ENCODE results near the gene HEMK1. TPM values are rescaled to one million over a fixed set of nuclear protein-coding genes. Genes with fewer than 3 reads are reported as not detected.

HEMK1 gene
- total and polyA plus RNA-seq, 2 donors (not counting 3 experiments of a cell fraction or from before 2014, with no cell fraction given), result 14.2 to 15.2 TPM

DNA sequence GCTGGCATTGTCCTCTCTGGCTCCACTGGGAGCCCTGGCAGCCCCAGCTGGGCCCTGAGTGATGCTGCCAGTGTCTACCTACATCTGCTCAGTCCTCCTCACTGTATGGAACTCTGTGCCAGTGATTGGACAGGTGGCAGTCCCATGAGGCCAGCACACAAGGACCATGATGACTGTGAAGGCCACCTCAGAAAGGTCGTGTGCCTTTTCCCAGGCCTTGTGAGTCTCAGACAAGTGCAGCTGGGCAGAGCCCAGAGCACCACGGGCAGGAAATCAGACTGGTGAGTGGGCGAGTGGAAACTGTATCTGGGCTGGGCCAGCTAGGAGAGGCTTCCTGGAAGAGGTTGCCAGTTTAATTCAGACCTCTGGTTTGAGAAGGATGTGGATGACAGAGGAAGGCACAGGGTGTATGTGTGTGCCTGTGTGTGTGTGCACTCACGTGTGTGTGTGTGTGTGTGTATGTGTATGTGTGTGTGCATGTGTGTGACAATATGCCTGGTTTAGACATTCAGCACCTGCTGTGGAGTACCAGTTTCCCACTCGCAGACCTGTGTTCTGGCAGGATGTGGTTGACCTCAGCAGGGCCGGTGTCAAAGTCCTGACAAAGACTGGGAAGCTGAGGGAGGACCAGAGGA is 54.6 kb downstream of the HEMK1 start:
- no peak overlapping the region for H3K27ac ChIP-seq (ENCODE audit: insufficient read depth, low read depth, low read length)
- BruUV-seq (replicated peaks), result no TSS peak
- TF ChIP-seq EZH2 (IDR thresholded peaks at IDR 0.05; ENCODE audit: borderline replicate concordance, low read depth, low read length, severe bottlenecking) (no peak), POLR2AphosphoS5 (IDR thresholded peaks at IDR 0.05; ENCODE audit: insufficient read depth, low read depth, low read length) (no peak), POLR2A (IDR thresholded peaks at IDR 0.05; ENCODE audit: low read depth, low read length) (no peak), MYC (IDR thresholded peaks at IDR 0.05; ENCODE audit: low read depth, low read length) (no peak), FOS (IDR thresholded peaks at IDR 0.05; ENCODE audit: borderline replicate concordance, insufficient read depth, low read length) (no peak), JUN (IDR thresholded peaks at IDR 0.05; ENCODE audit: borderline replicate concordance, insufficient read depth, insufficient read length, low read depth) (no peak), GATA2 (IDR thresholded peaks at IDR 0.05; ENCODE audit: insufficient read depth, insufficient read length, low read depth, low read length) (no peak)
- TF ChIP-seq, protein P1, sequence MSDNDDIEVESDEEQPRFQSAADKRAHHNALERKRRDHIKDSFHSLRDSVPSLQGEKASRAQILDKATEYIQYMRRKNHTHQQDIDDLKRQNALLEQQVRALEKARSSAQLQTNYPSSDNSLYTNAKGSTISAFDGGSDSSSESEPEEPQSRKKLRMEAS (IDR thresholded peaks at IDR 0.05; ENCODE audit: insufficient read depth, insufficient read length), result no peak
- TF ChIP-seq, protein P2, sequence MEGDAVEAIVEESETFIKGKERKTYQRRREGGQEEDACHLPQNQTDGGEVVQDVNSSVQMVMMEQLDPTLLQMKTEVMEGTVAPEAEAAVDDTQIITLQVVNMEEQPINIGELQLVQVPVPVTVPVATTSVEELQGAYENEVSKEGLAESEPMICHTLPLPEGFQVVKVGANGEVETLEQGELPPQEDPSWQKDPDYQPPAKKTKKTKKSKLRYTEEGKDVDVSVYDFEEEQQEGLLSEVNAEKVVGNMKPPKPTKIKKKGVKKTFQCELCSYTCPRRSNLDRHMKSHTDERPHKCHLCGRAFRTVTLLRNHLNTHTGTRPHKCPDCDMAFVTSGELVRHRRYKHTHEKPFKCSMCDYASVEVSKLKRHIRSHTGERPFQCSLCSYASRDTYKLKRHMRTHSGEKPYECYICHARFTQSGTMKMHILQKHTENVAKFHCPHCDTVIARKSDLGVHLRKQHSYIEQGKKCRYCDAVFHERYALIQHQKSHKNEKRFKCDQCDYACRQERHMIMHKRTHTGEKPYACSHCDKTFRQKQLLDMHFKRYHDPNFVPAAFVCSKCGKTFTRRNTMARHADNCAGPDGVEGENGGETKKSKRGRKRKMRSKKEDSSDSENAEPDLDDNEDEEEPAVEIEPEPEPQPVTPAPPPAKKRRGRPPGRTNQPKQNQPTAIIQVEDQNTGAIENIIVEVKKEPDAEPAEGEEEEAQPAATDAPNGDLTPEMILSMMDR (IDR thresholded peaks at IDR 0.05; ENCODE audit: extremely low read depth in 1 of 2, insufficient read depth in 1 of 2, low read depth in 1 of 2, low read length in 2 of 2), result no peak
- no peaks in the 10 kb centered on the region for H4K20me1 ChIP-seq (replicated peaks; ENCODE audit: control insufficient read depth, extremely low read depth, insufficient read depth, low read length)
- H3K4me3 ChIP-seq (replicated peaks in 1 of 3; ENCODE audit: insufficient read depth in 1 of 3, low read depth in 1 of 3, low read length in 3 of 3), result no peak overlapping the region
- no peak overlapping the region for H3K4me2 ChIP-seq (ENCODE audit: insufficient read depth, low read length)
- H3K27me3 ChIP-seq (ENCODE audit: control insufficient read depth in 2 of 2, insufficient read depth in 2 of 2, low read length in 2 of 2), result no peaks in the 10 kb centered on the region
- CTCF ChIA-PET, result interaction anchor here (1.9 kb wide), 1 partner anchor 29 kb away, joined by 5 read pairs; no protein-coding TSS in a partner anchor
- intact Hi-C loops (cut with micrococcal nuclease), result no loop called here
- no peak for FAIRE-seq
- peak; percentile 40 for DNase-seq (ENCODE audit: low read depth, low spot score)
- H3K79me2 ChIP-seq (ENCODE audit: control insufficient read depth, insufficient read depth, low read length), result no peaks in the 10 kb centered on the region
- H3K9ac ChIP-seq (replicated peaks; ENCODE audit: extremely low read depth, insufficient read depth, low read length), result no peak overlapping the region
- H2AFZ ChIP-seq (ENCODE audit: low read depth, low read length), result no peak overlapping the region
- POLR2A ChIA-PET, result no interaction called here
- H3K9me1 ChIP-seq (replicated peaks; ENCODE audit: control insufficient read depth, extremely low read depth, insufficient read depth, low read length), result no peaks in the 10 kb centered on the region
- H3K4me1 ChIP-seq (ENCODE audit: control insufficient read depth, extremely low read depth, insufficient read depth, low read length), result peaks cover 7% of the 10 kb centered on the region
- H3K9me3 ChIP-seq (replicated peaks; ENCODE audit: control insufficient read depth, insufficient read depth, low read length), result no peaks in the 10 kb centered on the region
- no peaks in the 10 kb centered on the region for H3K36me3 ChIP-seq (ENCODE audit: control insufficient read depth in 2 of 2, extremely low read depth in 1 of 2, insufficient read depth in 2 of 2, low read length in 2 of 2)
- dilution Hi-C loops (cut with MboI; ENCODE audit: extremely low pct_ligation_motif_present, low sequenced_read_pairs), result no loop called here
